ENCODE measurements around the gene TNFAIP8L2. TPM values are rescaled to one million over a fixed set of nuclear protein-coding genes. Genes with fewer than 3 reads are reported as not detected.

Gene TNFAIP8L2
- total and polyA plus RNA-seq, 2 of the 4 experiments (the other 2 are of a cell fraction) = not detected

DNA sequence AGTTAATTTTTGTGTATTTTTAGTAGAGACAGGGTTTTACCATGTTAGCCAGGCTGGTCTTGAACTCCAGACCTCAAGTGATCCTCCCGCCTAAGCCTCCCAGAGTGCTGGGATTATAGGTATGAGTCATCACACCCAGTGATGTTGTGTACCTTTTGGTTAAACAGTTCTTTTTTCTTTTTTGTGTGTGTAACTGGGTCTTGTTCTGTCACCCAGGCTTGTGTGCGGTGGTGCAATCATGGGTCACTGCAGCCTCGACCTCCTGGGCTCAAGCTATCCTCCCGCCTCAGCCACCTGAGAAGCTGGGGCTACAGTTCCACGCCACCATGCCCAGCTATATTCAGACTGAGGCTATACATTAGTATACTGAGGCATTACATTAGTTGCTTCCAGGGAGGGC, 48.1 kb upstream of the TNFAIP8L2 start:
- no peaks in the 10 kb centered on the region for H3K9me3 ChIP-seq (ENCODE audit: control insufficient read depth, insufficient read depth, low read length)
- H2AFZ ChIP-seq (replicated peaks; ENCODE audit: low read length, poor library complexity) = no peak overlapping the region
- no peaks in the 10 kb centered on the region for H3K79me1 ChIP-seq (ENCODE audit: low read depth in 1 of 2, low read length in 2 of 2)
- WGBS, 2 experiments (ENCODE audit: extremely low coverage in 2 of 2, insufficient read length in 1 of 2) = no CpG with 5 or more reads among the region's 5 CpGs
- H3K4me2 ChIP-seq (ENCODE audit: low read depth, low read length) = no peak overlapping the region
- no peak overlapping the region for H3K9ac ChIP-seq (ENCODE audit: low read depth, low read length)
- ChIA-PET POLR2A (ENCODE audit: unreplicated experiment) (no interaction called here), CTCF (no interaction called here)
- H3K36me3 ChIP-seq (ENCODE audit: control insufficient read depth, insufficient read depth, low read length) = 0 out of 2 replicates have a peak, but pooled peaks cover under 1% of the 10 kb centered on the region
- DNase-seq (no peak), ATAC-seq (ENCODE audit: low read depth) (no peak)
- H3K56ac ChIP-seq (ENCODE audit: extremely low read depth, insufficient read depth, low read length) = no peak overlapping the region
- in situ Hi-C loops (cut with MboI; ENCODE audit: low sequenced_read_pairs) (no loop called here), dilution Hi-C loops (cut with HindIII; ENCODE audit: low sequenced_read_pairs, unreplicated experiment) (no loop called here), intact Hi-C loops (cut with micrococcal nuclease) (loop anchor here (10.0 kb wide), 1 partner anchor 146 kb away; the partner anchor contains the start of gene PSMD4)
- no TSS peak for BruUV-seq (replicated peaks)
- no peaks in the 10 kb centered on the region for H4K20me1 ChIP-seq (ENCODE audit: insufficient read depth, low read length)
- H2BK15ac ChIP-seq (ENCODE audit: low read depth, low read length) = no peak overlapping the region
- no peak overlapping the region for H4K8ac ChIP-seq (ENCODE audit: low read depth in 2 of 2, low read length in 2 of 2)
- no peak overlapping the region for H3K27ac ChIP-seq (ENCODE audit: insufficient read depth, low read length)
- no peak overlapping the region for H3K4ac ChIP-seq (ENCODE audit: low read depth, low read length)
- TF ChIP-seq FOS (IDR thresholded peaks at IDR 0.05; ENCODE audit: low read depth, low read length) (0 out of 2 replicates have a peak, but pooled peaks have one; percentile 4), RCOR1 (IDR thresholded peaks at IDR 0.05; ENCODE audit: insufficient replicate concordance, low read length) (no peak)
- H3K14ac ChIP-seq (replicated peaks; ENCODE audit: low read depth, low read length) = no peak overlapping the region
- H2BK5ac ChIP-seq (ENCODE audit: low read depth, low read length, poor library complexity, severe bottlenecking) = no peak overlapping the region
- no peak overlapping the region for H2BK120ac ChIP-seq (ENCODE audit: low read depth, low read length)
- no peak overlapping the region for H3K4me3 ChIP-seq (ENCODE audit: insufficient read depth, low read depth, low read length)
- H2AK9ac ChIP-seq (replicated peaks; ENCODE audit: low read depth, low read length, poor library complexity) = no peak overlapping the region
- H3K18ac ChIP-seq (ENCODE audit: low read depth, low read length) = no peak overlapping the region
- H2BK20ac ChIP-seq (ENCODE audit: low read depth, low read length) = no peak overlapping the region
- H3K23ac ChIP-seq (ENCODE audit: low read depth, low read length) = no peak overlapping the region
- H3K27me3 ChIP-seq (ENCODE audit: control insufficient read depth, insufficient read depth, low read length) = no peaks in the 10 kb centered on the region
- H3K4me1 ChIP-seq (ENCODE audit: control insufficient read depth, insufficient read depth, low read length) = no peaks in the 10 kb centered on the region
- no peak overlapping the region for H4K91ac ChIP-seq (ENCODE audit: insufficient read depth, low read depth, low read length)
- H4K5ac ChIP-seq (ENCODE audit: low read depth, low read length) = no peak overlapping the region
- no peak overlapping the region for H2AK5ac ChIP-seq (ENCODE audit: low read depth, low read length)
- no peaks in the 10 kb centered on the region for H3K9me1 ChIP-seq (ENCODE audit: insufficient read depth, low read length)

All from IMR-90 (cell line).